H1 (cell line): ENCODE measurements around the gene A3GALT2. TPM values are rescaled to one million over a fixed set of nuclear protein-coding genes. Genes with fewer than 3 reads are reported as not detected.

Experiments used
- CTCF ChIA-PET: fragments of 300-600 bp; sonication (Branson Sonifier 250); formaldehyde crosslinking; loops from one replicate; lab custom pipeline; 2021; ENCODE audit not compliant: partially characterized antibody; lab: Charles Lee
- POLR2A ChIA-PET: fragments of 300-600 bp; sonication (Branson Sonifier 250); formaldehyde crosslinking; loops from one replicate; lab custom pipeline; 2021; ENCODE audit warnings: inconsistent platforms; ENCODE audit not compliant: partially characterized antibody; lab: Charles Lee
- DNase-seq, 2 experiments: peaks; one replicate each; pipeline versions ENCODE4 v3.0.0 to v3.0.0-alpha.2; 2010 to 2022; ENCODE audit warnings: low spot score in 2 of 2, low read depth in 1 of 2, mixed read lengths in 1 of 2
- FAIRE-seq: peaks from 2 replicates; lab custom pipeline; 2011; peaks lifted over from hg19 to GRCh38; lab: Jason Lieb, UNC
- H2AFZ ChIP-seq: 2 replicates; pipeline ENCODE4 v1.8.1; 2012; ENCODE audit warnings: low read length, inconsistent platforms
- H2AK5ac ChIP-seq: 2 replicates; pipeline ENCODE4 v1.6.1; 2013; ENCODE audit warnings: low read depth, low read length
- H2BK120ac ChIP-seq: replicated peaks from 2 replicates; pipeline ENCODE3; 2013; ENCODE audit warnings: low read depth, low read length, inconsistent platforms
- H2BK12ac ChIP-seq: 2 replicates; pipeline ENCODE4 v1.6.1; 2013; ENCODE audit warnings: low read depth, low read length
- H2BK15ac ChIP-seq: 2 replicates; pipeline ENCODE4 v1.6.1; 2013; ENCODE audit warnings: low read length
- H2BK20ac ChIP-seq: 2 replicates; pipeline ENCODE4 v1.6.1; 2013; ENCODE audit warnings: low read length
- H2BK5ac ChIP-seq: 2 replicates; pipeline ENCODE4 v1.6.1; 2013; ENCODE audit warnings: low read depth, low read length
- H3K14ac ChIP-seq: 2 replicates; pipeline ENCODE4 v1.6.1; 2013; ENCODE audit warnings: inconsistent platforms; ENCODE audit not compliant: insufficient read length
- H3K18ac ChIP-seq: 2 replicates; pipeline ENCODE4 v1.6.1; 2013; ENCODE audit warnings: low read length; ENCODE audit errors: extremely low read depth
- H3K23ac ChIP-seq: 2 replicates; pipeline ENCODE4 v1.6.1; 2013; ENCODE audit warnings: inconsistent platforms; ENCODE audit not compliant: insufficient read length
- H3K23me2 ChIP-seq: 2 replicates; pipeline ENCODE4 v1.6.1; 2013; ENCODE audit warnings: low read depth, low read length
- H3K27ac ChIP-seq: 2 replicates; pipeline ENCODE4 v1.6.1; 2011; ENCODE audit warnings: low read depth, low read length, inconsistent platforms
- H3K27me3 ChIP-seq, 4 experiments: replicated peaks in 1 of 4; 1 replicate in 1 of 4; 2 replicates in 3 of 4; pipeline versions ENCODE4 v1.6.1 to v1.8.1; 2011 to 2013; ENCODE audit warnings: low read length in 3 of 4, mild to moderate bottlenecking in 3 of 4, inconsistent platforms in 2 of 4, mixed read lengths in 2 of 4, moderate library complexity in 1 of 4; ENCODE audit not compliant: control insufficient read depth in 3 of 4, insufficient read depth in 3 of 4; ENCODE audit errors: extremely low read depth in 1 of 4
- H3K36me3 ChIP-seq, 4 experiments: 2 replicates each; pipeline versions ENCODE4 v1.6.1 to v1.8.1; 2011 to 2013; ENCODE audit warnings: mild to moderate bottlenecking in 4 of 4, low read length in 3 of 4, moderate library complexity in 2 of 4, control low read depth in 1 of 4, inconsistent platforms in 1 of 4; ENCODE audit not compliant: insufficient read depth in 4 of 4, control insufficient read depth in 2 of 4
- H3K4ac ChIP-seq: replicated peaks from 2 replicates; pipeline ENCODE3; 2013; ENCODE audit warnings: low read length, low read depth, mixed read lengths, inconsistent platforms; ENCODE audit not compliant: insufficient read length
- H3K4me1 ChIP-seq, 4 experiments: replicated peaks in 1 of 4; 1 replicate in 1 of 4; 2 replicates in 3 of 4; pipeline versions ENCODE4 v1.6.1 to v1.8.1; 2011 to 2013; ENCODE audit warnings: low read length in 3 of 4, inconsistent platforms in 2 of 4, mixed read lengths in 1 of 4; ENCODE audit not compliant: insufficient read depth in 4 of 4, control insufficient read depth in 3 of 4
- H3K4me2 ChIP-seq, 2 experiments: 2 replicates each; pipeline versions ENCODE4 v1.6.1 to v1.8.1; 2011 to 2013; ENCODE audit warnings: low read depth in 2 of 2, low read length in 2 of 2, control low read depth in 1 of 2, inconsistent platforms in 1 of 2, mild to moderate bottlenecking in 1 of 2; ENCODE audit not compliant: insufficient read depth in 1 of 2
- H3K4me3 ChIP-seq, 4 experiments: fragments of 200-600, 300-600 bp in 1 of 4; sonication (generic), shearing (Covaris generic), sonication (Bioruptor Twin) in 1 of 4; 2 replicates each; pipeline versions ENCODE4 v1.5.1 to v1.8.1; 2011 to 2016; ENCODE audit warnings: low read length in 4 of 4, low read depth in 3 of 4, control low read depth in 2 of 4, inconsistent platforms in 2 of 4, mild to moderate bottlenecking in 2 of 4, mixed read lengths in 1 of 4, moderate library complexity in 1 of 4; ENCODE audit not compliant: insufficient read depth in 2 of 4; ENCODE audit errors: extremely low read depth in 1 of 4
- H3K56ac ChIP-seq: replicated peaks from 2 replicates; pipeline ENCODE3; 2013; ENCODE audit warnings: low read depth, mild to moderate bottlenecking, mixed read lengths, low read length, inconsistent platforms; ENCODE audit not compliant: insufficient read length
- H3K79me1 ChIP-seq: 2 replicates; pipeline ENCODE4 v1.6.1; 2013; ENCODE audit warnings: low read depth, low read length, control low read depth
- H3K79me2 ChIP-seq, 2 experiments: 2 replicates each; pipeline versions ENCODE4 v1.6.1 to v1.8.1; 2012 to 2013; ENCODE audit warnings: low read length in 2 of 2, mild to moderate bottlenecking in 2 of 2, inconsistent platforms in 1 of 2; ENCODE audit not compliant: insufficient read depth in 2 of 2, control insufficient read depth in 1 of 2
- H3K9ac ChIP-seq, 4 experiments: replicated peaks in 1 of 4; 1 replicate in 1 of 4; 2 replicates in 3 of 4; pipeline versions ENCODE4 v1.6.1 to v1.8.1; 2011 to 2013; ENCODE audit warnings: low read depth in 3 of 4, low read length in 3 of 4, control low read depth in 2 of 4, mild to moderate bottlenecking in 2 of 4, moderate library complexity in 2 of 4, inconsistent platforms in 1 of 4; ENCODE audit errors: extremely low read depth in 1 of 4
- H3K9me3 ChIP-seq, 2 experiments: 2 replicates each; pipeline versions ENCODE4 v1.6.1 to v1.8.1; 2012 to 2013; ENCODE audit warnings: mild to moderate bottlenecking in 2 of 2, moderate library complexity in 2 of 2, control low read depth in 1 of 2, inconsistent platforms in 1 of 2, low read depth in 1 of 2, low read length in 1 of 2, mixed read lengths in 1 of 2; ENCODE audit not compliant: insufficient read depth in 2 of 2
- H4K20me1 ChIP-seq, 2 experiments: replicated peaks in 1 of 2; 2 replicates each; pipeline versions ENCODE3 to v1.8.1; 2011 to 2013; ENCODE audit warnings: inconsistent platforms in 2 of 2, low read length in 2 of 2, mild to moderate bottlenecking in 1 of 2; ENCODE audit not compliant: insufficient read depth in 2 of 2, control insufficient read depth in 1 of 2
- H4K5ac ChIP-seq: 2 replicates; pipeline ENCODE4 v1.6.1; 2013; ENCODE audit warnings: low read length, low read depth, mixed read lengths, inconsistent platforms; ENCODE audit not compliant: insufficient read length
- H4K8ac ChIP-seq: 2 replicates; pipeline ENCODE4 v1.8.0; 2013; ENCODE audit warnings: mild to moderate bottlenecking, moderate library complexity, low read length, inconsistent platforms; ENCODE audit not compliant: insufficient read depth; ENCODE audit errors: extremely low read depth
- H4K91ac ChIP-seq: replicated peaks from 2 replicates; pipeline ENCODE3; 2013; ENCODE audit warnings: low read length, mixed read lengths, inconsistent platforms; ENCODE audit not compliant: insufficient read length
- CTBP2 ChIP-seq: IDR thresholded peaks from 2 replicates; pipeline ENCODE4 v1.7.0; 2011; ENCODE audit warnings: borderline replicate concordance, mild to moderate bottlenecking, moderate library complexity, mixed read lengths, low read length; ENCODE audit not compliant: insufficient read depth, insufficient read length
- FOSL1 ChIP-seq: IDR thresholded peaks from 2 replicates; pipeline ENCODE4 v1.6.1; 2011; ENCODE audit warnings: mild to moderate bottlenecking, low read depth, low read length, moderate library complexity; ENCODE audit not compliant: insufficient read depth
- HDAC2 ChIP-seq, 2 experiments: fragments of 300-600 bp in 1 of 2; sonication (generic) in 1 of 2; IDR thresholded peaks; 2 replicates each; pipeline ENCODE4 v1.6.1; 2011 to 2012; ENCODE audit warnings: low read depth in 2 of 2, low read length in 2 of 2, mild to moderate bottlenecking in 2 of 2, moderate library complexity in 2 of 2, borderline replicate concordance in 1 of 2, inconsistent platforms in 1 of 2
- JUND ChIP-seq: IDR thresholded peaks from 2 replicates; pipeline ENCODE4 v1.6.1; 2011; ENCODE audit warnings: mild to moderate bottlenecking, improper control_type of control experiment, low read length
- RAD21 ChIP-seq, 2 experiments: IDR thresholded peaks in 1 of 2; conservative IDR thresholded peaks in 1 of 2; 2 replicates each; pipeline ENCODE4 v1.6.1; 2011; ENCODE audit warnings: low read depth in 2 of 2, low read length in 2 of 2, improper control_type of control experiment in 1 of 2, inconsistent platforms in 1 of 2, mild to moderate bottlenecking in 1 of 2, moderate library complexity in 1 of 2
- RBBP5 ChIP-seq: IDR thresholded peaks from 2 replicates; pipeline ENCODE4 v1.7.1; 2012; ENCODE audit warnings: low read depth, mild to moderate bottlenecking, inconsistent platforms, low read length, moderate library complexity, borderline replicate concordance
- SIN3A ChIP-seq, 2 experiments: IDR thresholded peaks in 1 of 2; conservative IDR thresholded peaks in 1 of 2; 2 replicates each; pipeline ENCODE4 v1.6.1; 2011 to 2012; ENCODE audit warnings: low read length in 2 of 2, improper control_type of control experiment in 1 of 2, low read depth in 1 of 2, mild to moderate bottlenecking in 1 of 2
- SIX5 ChIP-seq: IDR thresholded peaks from 2 replicates; pipeline ENCODE4 v1.6.1; 2011; ENCODE audit warnings: mild to moderate bottlenecking, low read depth, low read length
- SRF ChIP-seq: IDR thresholded peaks from 2 replicates; pipeline ENCODE4 v1.6.1; 2011; ENCODE audit warnings: mild to moderate bottlenecking, low read depth, low read length, moderate library complexity
- ZNF274 ChIP-seq: IDR thresholded peaks from 2 replicates; pipeline ENCODE4 v1.7.0; 2012; ENCODE audit warnings: low read length, borderline replicate concordance; ENCODE audit errors: extremely low read depth
- WGBS, 2 experiments: shearing (Covaris generic) in 1 of 2; methylation state at CpG; one replicate each; pipeline versions ENCODE4 v1.1.6 to v1.1.7; 2013 to 2015; ENCODE audit warnings: low lambda C conversion rate in 2 of 2, mixed read lengths in 2 of 2, inconsistent platforms in 1 of 2, low coverage in 1 of 2, missing lambda C conversion rate in 1 of 2; ENCODE audit not compliant: insufficient replicate concordance in 2 of 2, insufficient coverage in 1 of 2, insufficient read length in 1 of 2; ENCODE audit errors: extremely low coverage in 1 of 2, missing lambda C conversion rate in 1 of 2; 5-methylcytosine and 5-hydroxymethylcytosine counted together
- polyA plus RNA-seq, 7 experiments: library from polyadenylated mRNA; depleted of rRNA in 3 of 7; stranded (reverse) in 5 of 7; unstranded in 2 of 7; fragments of >200 nt in 5 of 7; fragments of 200-250 nt in 2 of 7; gene quantifications; 1 replicate in 5 of 7; 2 replicates in 1 of 7; 4 replicates in 1 of 7; pipeline versions ENCODE4 v1.2.1 to v1.2.3, GENCODE V29; 2011 to 2013; ENCODE audit warnings: missing spikeins in 2 of 7, mixed read lengths in 2 of 7
- total RNA-seq: library from RNA; stranded (reverse); fragmentation: NEBNext Ultra II Directional; extraction: Animal tissue kit (Norgen Biotek cat#: 25700); gene quantifications from 2 replicates; pipeline ENCODE4 v1.2.1, GENCODE V29; 2021

Gene A3GALT2
- total and polyA plus RNA-seq, 2 of the 8 experiments (the other 6 are each of a cell fraction or from before 2014, with no cell fraction given): not detected

GRCh38 chr1:33334081-33334552 lies 13.2 kb upstream of the A3GALT2 start:
- POLR2A ChIA-PET: no interaction called here
- H3K18ac ChIP-seq: no peak overlapping the region
- H2AK5ac ChIP-seq: no peak overlapping the region
- H3K14ac ChIP-seq: no peak overlapping the region
- 85% methylated on average over 17 of the region's 17 CpGs; no CpG with 5 or more reads in 1 of the 2 experiments for WGBS, 2 experiments
- no peak overlapping the region for H2BK120ac ChIP-seq
- no peak overlapping the region for H3K27ac ChIP-seq
- no peak overlapping the region for H3K4me2 ChIP-seq
- no peak overlapping the region for H2BK20ac ChIP-seq
- H4K20me1 ChIP-seq: peaks cover 0 to 6% of the 10 kb centered on the region in 2 experiments
- DNase-seq: no peak
- H3K36me3 ChIP-seq: peaks cover 0 to 9% (median 5%) of the 10 kb centered on the region in 4 experiments; a peak in 4 of 8 replicates
- H3K23me2 ChIP-seq: no peaks in the 10 kb centered on the region
- H3K4me3 ChIP-seq: no peak overlapping the region
- H3K79me2 ChIP-seq: no peaks in the 10 kb centered on the region
- 0 out of 2 replicates have a peak overlapping the region, but pooled peaks have one; percentile 22 for H2BK15ac ChIP-seq
- no peaks in the 10 kb centered on the region for H3K9me3 ChIP-seq
- no peak overlapping the region for H3K56ac ChIP-seq
- no peak overlapping the region for H3K4ac ChIP-seq
- H3K79me1 ChIP-seq: no peaks in the 10 kb centered on the region
- no peaks in the 10 kb centered on the region; a peak in 1 of 7 replicates for H3K27me3 ChIP-seq
- no peak for TF ChIP-seq SRF
- no peak for TF ChIP-seq CTBP2
- TF ChIP-seq HDAC2 (IDR thresholded peaks at IDR 0.05; ENCODE audit: borderline replicate concordance in 1 of 2, low read depth in 2 of 2, low read length in 2 of 2): no peak
- TF ChIP-seq JUND: no peak
- TF ChIP-seq SIX5: no peak
- TF ChIP-seq RAD21 (IDR thresholded peaks at IDR 0.05 in 1 of 2, conservative IDR thresholded peaks at IDR 0.05 in 1 of 2; ENCODE audit: low read depth in 2 of 2, low read length in 2 of 2): no peak
- TF ChIP-seq RBBP5: no peak
- no peak for TF ChIP-seq FOSL1
- no peak for TF ChIP-seq SIN3A (conservative IDR thresholded peaks at IDR 0.05 in 1 of 2, IDR thresholded peaks at IDR 0.05 in 1 of 2; ENCODE audit: low read depth in 1 of 2, low read length in 2 of 2)
- no peak for TF ChIP-seq ZNF274
- H4K8ac ChIP-seq: no peak overlapping the region
- no peak overlapping the region for H3K23ac ChIP-seq
- no peak overlapping the region for H2BK5ac ChIP-seq
- H4K91ac ChIP-seq: no peak overlapping the region
- CTCF ChIA-PET: interaction anchor here (1.0 to 1.7 kb wide), 3 partner anchors 11 to 35 kb away, joined by 3 to 7 read pairs (median 3); no protein-coding TSS in a partner anchor
- FAIRE-seq: no peak
- H3K4me1 ChIP-seq: peaks cover 3 to 17% (median 10%) of the 10 kb centered on the region in 4 experiments; a peak in 5 of 7 replicates
- no peak overlapping the region for H3K9ac ChIP-seq
- H4K5ac ChIP-seq: no peak overlapping the region
- no peak overlapping the region for H2AFZ ChIP-seq
- no peak overlapping the region for H2BK12ac ChIP-seq
